ENCODE results near the gene JAKMIP3. TPM values are rescaled to one million over a fixed set of nuclear protein-coding genes. Genes with fewer than 3 reads are reported as not detected.

The JAKMIP3 gene
- total RNA-seq, 1 experiment from 2014 or later, result not detected

DNA sequence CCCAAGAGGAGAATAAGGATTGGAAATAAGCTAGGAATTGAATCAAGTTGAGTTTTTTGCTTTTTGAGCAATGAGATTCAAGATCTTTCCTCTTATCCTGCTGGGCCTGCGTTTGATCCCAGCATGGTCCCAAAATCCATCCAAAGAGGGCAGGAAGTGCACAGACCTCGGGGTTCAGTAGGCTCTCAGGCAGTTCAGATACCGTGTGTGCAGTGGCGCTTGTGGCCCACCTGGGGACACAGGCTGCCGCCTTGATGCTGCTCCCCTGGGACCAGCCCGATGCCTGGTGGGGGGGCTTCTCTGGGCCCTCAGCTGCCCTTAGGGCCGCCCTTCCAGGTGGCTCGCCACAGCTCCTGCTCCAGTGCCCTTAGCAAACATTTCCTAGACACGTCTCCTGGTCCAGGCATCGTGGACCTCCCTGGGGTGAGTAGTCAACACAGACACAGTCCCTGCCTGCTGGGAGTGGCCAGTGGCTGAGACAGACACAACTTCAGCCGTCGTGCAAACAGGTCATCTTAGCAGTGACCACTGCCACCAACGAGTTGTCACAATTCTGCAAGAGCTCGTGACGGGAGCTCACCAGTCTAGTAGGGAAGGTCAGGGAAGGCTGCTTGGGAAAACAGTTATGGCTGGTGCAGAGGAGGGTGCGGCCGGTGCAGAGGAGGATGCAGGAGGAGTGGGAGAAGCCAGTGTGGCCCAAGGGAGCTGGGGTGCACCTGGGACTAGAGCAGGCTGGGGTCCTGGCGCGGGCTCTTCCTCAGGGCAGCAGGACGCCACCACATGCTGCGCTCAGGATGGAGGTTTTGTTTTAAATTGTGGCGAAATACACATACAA, 21.7 kb upstream of the JAKMIP3 start:
- DNase-seq (ENCODE audit: low spot score), result no peak

- DNase-seq (ENCODE audit: low spot score), result no peak
These were observed 20.9 kb upstream of the JAKMIP3 start for GRCh38 chr10:132044803-132045202.

DNA sequence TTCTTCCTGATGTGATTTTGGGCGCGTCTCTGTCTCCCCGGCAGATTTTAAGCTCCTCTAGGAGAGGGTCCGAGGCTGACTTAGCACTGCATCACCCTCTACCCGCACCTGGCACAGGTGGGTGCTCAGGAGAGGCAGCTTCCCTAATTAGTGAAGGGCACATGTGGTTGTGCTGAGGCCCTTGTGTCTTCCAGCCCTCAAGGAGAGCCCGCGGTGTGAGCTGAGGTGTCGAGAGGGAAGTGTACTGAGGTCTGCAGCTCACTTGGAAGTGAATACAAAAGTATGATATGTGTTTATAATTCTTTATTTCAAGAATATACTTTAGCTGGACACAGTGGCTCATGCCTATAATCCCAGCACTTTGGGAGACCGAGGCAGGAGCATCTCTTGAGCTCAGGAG, 20.4 kb upstream of the JAKMIP3 start:
- DNase-seq (ENCODE audit: low spot score), result no peak

GRCh38 chr10:132047575-132048293, 18.0 kb upstream of the JAKMIP3 start:
- no peak for DNase-seq (ENCODE audit: low spot score)

GRCh38 chr10:132048294-132048667, 17.5 kb upstream of the JAKMIP3 start:
- DNase-seq (ENCODE audit: low spot score), result no peak

DNA sequence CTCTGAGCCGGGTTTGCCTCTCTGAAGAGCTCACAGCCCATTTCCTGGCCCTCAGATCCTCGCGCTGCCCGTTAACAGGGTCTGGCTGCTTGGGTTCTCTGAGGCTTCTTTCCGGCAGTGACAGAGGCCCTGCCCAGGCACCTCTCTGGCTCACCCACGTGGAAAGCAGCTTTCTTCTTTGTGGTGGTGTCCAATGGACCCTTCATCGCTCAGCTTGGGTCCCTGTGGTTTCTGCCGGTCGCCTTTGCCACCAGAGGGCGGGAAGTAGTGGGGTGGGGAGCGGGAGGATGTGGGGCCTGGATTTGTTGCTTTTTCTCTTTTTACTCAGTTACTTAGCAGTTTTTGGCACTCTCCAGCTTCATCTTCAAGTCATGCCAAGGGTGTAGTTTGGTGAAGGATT, 15.6 kb upstream of the JAKMIP3 start:
- no peak for DNase-seq (ENCODE audit: low spot score)

DNA sequence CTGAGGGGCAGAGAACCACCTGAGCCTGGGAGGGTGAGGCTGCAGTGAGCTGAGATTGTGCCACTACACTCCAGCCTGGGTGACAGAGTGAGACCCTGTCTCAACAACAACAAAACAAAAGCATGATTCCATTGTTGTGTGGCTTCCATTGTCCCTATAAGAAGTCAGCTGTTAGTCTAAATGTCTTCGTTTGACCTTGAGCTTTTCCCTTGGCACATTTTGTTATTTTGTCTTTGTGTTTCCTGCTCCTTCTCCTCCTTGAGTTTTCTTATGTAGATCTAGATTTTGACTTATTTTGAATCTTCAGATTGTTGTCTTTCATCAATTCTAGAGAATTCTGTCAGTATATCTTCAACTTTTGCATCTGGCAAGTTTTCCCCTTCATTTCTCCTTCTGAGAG, 13.6 kb upstream of the JAKMIP3 start:
- DNase-seq (ENCODE audit: low spot score), result no peak

DNA sequence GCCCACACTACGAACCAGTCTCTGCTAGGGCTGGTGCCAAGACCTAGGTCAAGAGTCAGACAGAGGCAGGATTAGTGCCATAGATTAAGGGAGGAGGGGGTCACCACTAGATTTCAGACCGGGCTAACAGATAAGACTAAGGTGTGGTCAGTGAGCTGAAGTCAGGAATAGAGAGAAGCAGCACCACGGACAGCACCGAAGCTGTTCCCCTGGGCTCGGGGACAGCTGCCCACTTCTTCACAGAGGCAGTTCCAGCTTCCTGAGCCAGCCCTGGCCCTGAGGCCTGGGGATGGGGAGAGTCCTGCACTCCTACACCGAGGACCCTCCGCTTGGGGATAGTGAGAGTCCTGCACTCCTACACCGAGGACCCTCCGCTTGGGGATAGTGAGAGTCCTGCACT, 11.2 kb upstream of the JAKMIP3 start:
- no peak for DNase-seq (ENCODE audit: low spot score)

- DNase-seq (ENCODE audit: low spot score), result no peak
These were observed 10.1 kb upstream of the JAKMIP3 start for GRCh38 chr10:132055616-132056015.

DNA sequence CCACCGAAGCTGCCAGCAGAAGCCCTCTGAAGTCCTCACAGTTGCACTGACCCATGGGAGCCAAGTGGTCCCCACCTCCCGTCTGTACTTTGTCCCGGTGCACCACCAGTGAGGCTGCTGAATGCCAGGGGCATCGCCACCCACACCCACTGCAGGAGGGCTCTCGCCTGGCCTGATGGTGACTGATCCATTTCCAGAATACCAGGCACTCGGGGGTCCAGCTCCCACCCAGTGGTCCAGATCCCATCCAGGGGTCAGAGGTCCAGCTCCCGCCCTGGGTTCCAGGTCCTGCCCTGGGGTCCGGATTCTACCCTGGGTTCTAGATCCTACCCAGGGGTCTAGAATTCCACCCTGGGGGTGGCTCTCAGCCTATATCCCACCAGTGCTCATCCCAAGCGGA, 9.1 kb upstream of the JAKMIP3 start:
- no peak for DNase-seq (ENCODE audit: low spot score)

GRCh38 chr10:132057191-132057681, 8.5 kb upstream of the JAKMIP3 start:
- no peak for DNase-seq (ENCODE audit: low spot score)

DNA sequence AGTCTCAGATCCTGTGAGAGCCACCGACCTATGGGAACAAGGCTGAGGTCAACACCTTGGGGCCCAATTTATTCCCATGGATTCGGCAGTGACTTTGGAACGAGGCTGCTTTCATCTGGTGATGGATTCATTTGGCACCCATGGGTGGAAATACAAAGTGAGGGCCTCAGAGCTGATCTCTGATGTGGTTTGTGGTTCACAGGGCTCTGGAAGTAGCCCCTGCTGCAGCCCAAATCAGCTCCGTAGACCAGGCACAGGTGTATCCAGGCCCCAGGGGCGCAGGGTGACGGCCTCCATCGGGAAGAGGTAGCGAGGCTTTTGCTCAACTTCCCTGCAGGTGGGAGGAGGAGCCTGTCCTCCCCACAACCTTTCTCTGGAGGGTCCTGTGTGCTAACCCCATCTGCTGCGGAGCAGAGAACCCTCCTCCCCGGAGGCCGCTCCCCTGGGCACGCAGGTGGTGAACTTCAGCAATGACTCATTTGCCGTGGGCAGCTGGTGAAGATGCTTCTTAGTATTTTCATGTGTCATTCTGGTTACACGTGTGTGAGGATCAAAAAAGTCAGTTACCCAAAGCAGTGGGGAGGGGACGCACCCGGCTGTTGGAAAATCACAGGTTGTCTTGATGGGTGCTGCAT, 7.5 kb upstream of the JAKMIP3 start:
- no peak for DNase-seq (ENCODE audit: low spot score)

GRCh38 chr10:132058793-132059759, 6.7 kb upstream of the JAKMIP3 start:
- DNase-seq (ENCODE audit: low spot score), result no peak

- DNase-seq (ENCODE audit: low spot score), result no peak
These were observed 5.8 kb upstream of the JAKMIP3 start for GRCh38 chr10:132059760-132060508.

DNA sequence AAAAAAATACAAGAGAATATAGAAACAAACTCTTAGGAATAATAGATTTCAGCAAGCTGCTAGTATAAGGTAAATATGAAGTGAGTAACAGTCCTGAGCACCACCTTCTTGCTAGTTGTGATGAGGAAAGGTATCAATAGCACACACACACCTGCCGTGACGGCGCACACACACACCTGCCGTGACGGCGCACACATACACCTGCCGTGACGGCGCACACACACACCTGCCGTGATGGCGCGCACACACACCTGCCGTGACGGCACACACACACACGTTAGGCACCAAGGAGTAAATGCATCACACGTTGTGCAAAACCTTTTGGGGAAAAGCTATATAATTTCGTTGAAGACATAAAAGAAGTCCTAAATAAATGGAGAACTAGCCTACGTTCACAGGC, 4.7 kb upstream of the JAKMIP3 start:
- DNase-seq (ENCODE audit: low spot score), result no peak

- DNase-seq (ENCODE audit: low spot score), result no peak
These were observed 4.3 kb upstream of the JAKMIP3 start for GRCh38 chr10:132061465-132061864.

DNA sequence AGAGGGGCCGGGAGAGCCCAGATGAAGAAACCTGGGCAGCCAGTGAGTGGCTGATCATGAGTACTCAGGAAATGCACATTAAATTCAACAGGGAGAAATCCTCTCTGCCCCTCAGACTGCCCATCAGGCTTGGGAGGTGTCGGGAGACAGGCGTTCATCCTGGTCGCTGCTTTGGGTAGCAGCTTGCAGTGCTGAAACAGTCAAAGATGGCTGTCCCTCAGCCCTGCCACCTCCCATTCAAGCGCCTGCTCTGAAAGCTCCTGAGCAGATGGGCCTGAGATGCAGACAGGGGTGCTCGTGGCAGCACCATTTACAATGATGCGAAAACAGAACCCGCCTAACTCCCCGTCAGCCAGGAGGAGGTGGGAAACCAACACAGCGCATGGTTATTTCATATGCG, 3.6 kb upstream of the JAKMIP3 start:
- DNase-seq (ENCODE audit: low spot score), result no peak

- no peak for DNase-seq (ENCODE audit: low spot score)
These were observed 2.9 kb upstream of the JAKMIP3 start for GRCh38 chr10:132062641-132063390.

GRCh38 chr10:132063432-132063831, 2.3 kb upstream of the JAKMIP3 start:
- DNase-seq (ENCODE audit: low spot score), result no peak
